Thoracic aorta endothelial cell (primary cell): ENCODE results near the gene ZNF93. TPM values are rescaled to one million over a fixed set of nuclear protein-coding genes. Genes with fewer than 3 reads are reported as not detected.

ENCODE experiments used
- total RNA-seq: library from RNA; depleted of rRNA; stranded (reverse); fragments of >200 nt; gene quantifications from 2 replicates; pipeline ENCODE4 v1.2.3, GENCODE V29; 2012

The ZNF93 gene
- 8.0 and 11.8 TPM in 2 replicates for total RNA-seq

DNA sequence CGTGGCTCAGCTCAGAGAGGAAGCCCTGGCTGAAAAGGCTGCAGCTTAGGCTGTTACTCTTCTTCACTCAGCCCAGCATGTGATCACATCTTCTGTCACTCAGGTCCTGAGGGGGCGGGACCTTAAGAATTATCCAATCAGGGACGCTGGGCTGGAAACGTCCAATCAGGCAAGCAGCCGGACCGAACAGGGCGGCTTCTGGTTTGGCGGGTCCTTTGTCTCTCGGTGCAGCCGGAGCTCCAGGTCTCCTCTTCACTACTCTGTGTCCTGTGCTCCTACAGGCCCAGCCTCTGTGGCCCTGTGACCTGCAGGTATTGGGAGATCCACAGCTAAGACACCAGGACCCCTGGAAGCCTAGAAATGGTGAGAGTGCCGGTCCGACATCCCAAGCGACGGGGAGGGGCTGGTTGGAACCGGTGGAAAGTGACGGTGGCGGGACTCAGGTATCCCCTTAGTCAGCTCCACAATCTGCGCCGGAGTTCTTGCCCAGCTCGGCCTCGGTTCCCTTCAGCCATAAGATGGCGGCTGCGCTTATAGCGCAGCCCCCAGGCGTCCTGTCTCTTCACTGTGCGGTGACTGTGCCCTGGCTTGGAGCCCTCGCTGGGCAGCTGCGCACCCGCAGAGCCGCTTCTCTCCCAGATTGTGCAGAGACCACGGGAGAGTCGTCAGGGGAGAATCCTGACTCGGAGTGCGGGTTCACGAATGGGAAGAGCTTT lies at the start of gene ZNF93:
TSS of gene ZNF93 (plus strand) at position 218 of the 716 bp plus-strand sequence. CDS start at position 361, 143 bp downstream.

GRCh38 chr19:19865750-19866610 lies 34.8 kb upstream of the ZNF93 start, which contains the start of gene ZNF253:
Gene ZNF253, plus strand, starts transcription at chr19:19865882. Its CDS starts 115 bp downstream, at chr19:19865997.

Other genes starting within 250 kb of the ZNF93 start
- gene ATP13A1, start 237.3 kb upstream of the ZNF93 start, total RNA-seq: 33.6 and 48.9 TPM in 2 replicates
- 13.2 and 15.6 TPM in 2 replicates for gene ZNF101, start 232.1 kb upstream of the ZNF93 start, total RNA-seq
- 5.3 and 6.4 TPM in 2 replicates for gene ZNF14, start 167.8 kb upstream of the ZNF93 start, total RNA-seq
- 4.6 and 8.8 TPM in 2 replicates for gene ZNF506, start 79.2 kb upstream of the ZNF93 start, total RNA-seq
- gene ZNF253, start 35.1 kb upstream of the ZNF93 start, total RNA-seq: 3.4 and 9.3 TPM in 2 replicates
- 0.72 and 4.9 TPM in 2 replicates for gene ZNF682, start 138.6 kb downstream of the ZNF93 start, total RNA-seq
- gene ZNF90, start 177.1 kb downstream of the ZNF93 start, total RNA-seq: 1.4 and 2.0 TPM in 2 replicates